ENCODE measurements around the gene PRKCE.

Gene PRKCE

DNA sequence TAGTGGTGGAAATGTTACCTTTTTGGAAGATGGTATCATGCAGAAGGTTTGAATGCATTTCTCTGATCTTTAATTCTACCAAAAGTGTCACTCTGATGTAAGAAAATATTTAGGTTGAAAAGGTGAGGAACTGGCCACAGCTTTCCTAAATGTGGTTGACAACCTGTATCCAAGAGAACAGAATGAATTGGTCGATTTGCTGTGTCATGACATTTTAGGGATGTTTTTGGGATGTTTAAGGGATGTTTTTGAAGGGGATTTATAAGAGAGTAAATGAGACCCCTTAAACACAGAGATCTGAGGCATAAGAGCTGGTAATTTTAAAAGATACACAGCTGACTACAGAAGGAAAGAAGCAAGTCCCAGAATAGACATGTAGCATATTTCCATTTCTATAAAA, 375.0 kb downstream of the PRKCE start:
- DNase-seq: no peak
- Histone ChIP-seq H3K27me3 (replicated peaks) (no peaks in the 10 kb centered on the region), H3K4me3 (ENCODE audit: low read depth, low read length) (no peak overlapping the region), H3K36me3 (replicated peaks) (no peaks in the 10 kb centered on the region), H3K27ac (no peak overlapping the region)
- in situ Hi-C loops (cut with HindIII; ENCODE audit: low pct_ligation_motif_present, low sequenced_read_pairs): no loop called here
- TF ChIP-seq, protein P1, sequence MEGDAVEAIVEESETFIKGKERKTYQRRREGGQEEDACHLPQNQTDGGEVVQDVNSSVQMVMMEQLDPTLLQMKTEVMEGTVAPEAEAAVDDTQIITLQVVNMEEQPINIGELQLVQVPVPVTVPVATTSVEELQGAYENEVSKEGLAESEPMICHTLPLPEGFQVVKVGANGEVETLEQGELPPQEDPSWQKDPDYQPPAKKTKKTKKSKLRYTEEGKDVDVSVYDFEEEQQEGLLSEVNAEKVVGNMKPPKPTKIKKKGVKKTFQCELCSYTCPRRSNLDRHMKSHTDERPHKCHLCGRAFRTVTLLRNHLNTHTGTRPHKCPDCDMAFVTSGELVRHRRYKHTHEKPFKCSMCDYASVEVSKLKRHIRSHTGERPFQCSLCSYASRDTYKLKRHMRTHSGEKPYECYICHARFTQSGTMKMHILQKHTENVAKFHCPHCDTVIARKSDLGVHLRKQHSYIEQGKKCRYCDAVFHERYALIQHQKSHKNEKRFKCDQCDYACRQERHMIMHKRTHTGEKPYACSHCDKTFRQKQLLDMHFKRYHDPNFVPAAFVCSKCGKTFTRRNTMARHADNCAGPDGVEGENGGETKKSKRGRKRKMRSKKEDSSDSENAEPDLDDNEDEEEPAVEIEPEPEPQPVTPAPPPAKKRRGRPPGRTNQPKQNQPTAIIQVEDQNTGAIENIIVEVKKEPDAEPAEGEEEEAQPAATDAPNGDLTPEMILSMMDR (IDR thresholded peaks at IDR 0.05; ENCODE audit: low read depth, low read length, missing control alignments): no peak

DNA sequence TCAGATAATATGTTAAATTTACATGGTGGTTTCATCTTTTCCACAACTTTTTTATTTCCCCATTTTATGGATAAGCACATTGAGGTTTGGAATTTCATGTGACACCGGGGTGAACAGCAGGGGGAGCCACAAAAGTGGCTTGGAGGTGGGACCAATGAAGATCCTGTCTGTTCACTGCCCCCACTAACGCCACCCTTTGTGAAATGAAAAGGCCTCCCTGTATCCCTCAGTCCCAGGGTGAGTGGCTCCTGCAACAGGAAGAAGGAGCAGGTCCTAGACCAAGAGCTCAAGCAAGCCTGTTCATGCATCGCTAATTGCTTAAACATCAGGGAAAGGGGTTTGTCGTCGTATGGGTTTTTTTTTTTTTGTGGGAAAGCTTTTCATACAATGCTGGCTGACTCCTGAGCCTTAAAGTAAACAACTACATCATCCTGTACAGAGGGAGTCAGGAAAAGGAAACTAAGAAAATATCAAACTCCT, 377.9 kb downstream of the PRKCE start:
- H3K27me3 ChIP-seq (replicated peaks): no peaks in the 10 kb centered on the region
- H3K4me3 ChIP-seq (ENCODE audit: low read depth, low read length): no peak overlapping the region
- TF ChIP-seq, protein P1 (IDR thresholded peaks at IDR 0.05; ENCODE audit: low read depth, low read length, missing control alignments): peak; percentile 51
- in situ Hi-C loops (cut with HindIII; ENCODE audit: low pct_ligation_motif_present, low sequenced_read_pairs): no loop called here
- no peaks in the 10 kb centered on the region for H3K36me3 ChIP-seq (replicated peaks)
- no peak overlapping the region for H3K27ac ChIP-seq
- no peak for DNase-seq

DNA sequence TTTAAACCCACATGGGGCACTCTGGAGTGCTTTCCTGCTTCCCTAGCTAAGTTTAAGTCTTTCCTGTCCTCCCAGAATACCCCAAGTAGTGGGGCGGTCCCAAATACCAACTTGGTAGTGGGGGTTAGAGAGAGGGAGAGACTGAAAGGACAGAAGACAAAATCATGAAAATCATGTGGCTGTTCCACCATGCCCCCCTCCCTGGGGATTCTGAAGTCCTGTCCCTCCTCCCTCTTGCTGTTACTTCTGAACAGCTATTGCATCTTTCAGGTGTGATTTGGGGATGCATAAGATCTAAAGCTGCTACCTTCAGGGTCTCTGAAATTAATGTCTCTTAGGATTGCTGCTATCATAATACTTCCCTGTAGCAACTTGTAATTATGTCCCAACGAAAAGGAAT, 378.9 kb downstream of the PRKCE start:
- H3K27me3 ChIP-seq (replicated peaks): no peaks in the 10 kb centered on the region
- no peaks in the 10 kb centered on the region for H3K36me3 ChIP-seq (replicated peaks)
- TF ChIP-seq, protein P1 (IDR thresholded peaks at IDR 0.05; ENCODE audit: low read depth, low read length, missing control alignments): no peak
- no peak overlapping the region for H3K4me3 ChIP-seq (ENCODE audit: low read depth, low read length)
- no peak overlapping the region for H3K27ac ChIP-seq
- in situ Hi-C loops (cut with HindIII; ENCODE audit: low pct_ligation_motif_present, low sequenced_read_pairs): no loop called here
- DNase-seq: no peak

DNA sequence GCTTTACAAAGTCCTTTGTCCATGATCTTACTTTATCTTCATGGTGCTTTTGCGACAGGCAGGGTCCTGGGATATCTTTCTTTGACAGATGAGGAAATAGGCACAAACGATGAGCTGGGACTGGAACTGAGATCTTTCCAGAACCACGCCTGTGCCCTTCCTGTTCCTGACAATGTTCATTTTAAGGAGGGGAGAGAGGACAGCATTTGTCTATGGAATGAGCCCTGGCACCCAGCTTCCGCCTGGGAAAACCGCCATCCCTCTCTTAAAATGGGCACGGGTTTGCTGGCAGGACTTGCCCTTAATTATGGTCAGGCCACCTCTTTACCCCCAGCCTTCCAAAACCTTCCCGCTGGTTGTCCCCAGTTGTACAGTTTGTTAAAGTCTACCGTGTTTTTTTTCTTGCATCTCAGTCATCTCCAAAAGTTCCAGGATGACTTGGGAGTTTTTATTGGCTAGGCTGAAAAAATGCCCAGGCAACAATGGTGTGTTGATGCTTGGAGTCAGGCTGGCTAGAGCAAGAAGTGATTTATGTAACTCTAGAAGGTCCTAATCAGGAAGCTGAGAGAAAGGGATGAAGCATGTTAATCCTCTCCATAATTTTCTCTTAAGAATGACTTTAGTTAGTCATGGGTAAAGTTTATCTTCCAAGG, 380.8 kb downstream of the PRKCE start:
- Histone ChIP-seq H3K4me3 (ENCODE audit: low read depth, low read length) (no peak overlapping the region), H3K36me3 (replicated peaks) (no peaks in the 10 kb centered on the region), H3K27me3 (replicated peaks) (no peaks in the 10 kb centered on the region), H3K27ac (no peak overlapping the region)
- no peak for DNase-seq
- in situ Hi-C loops (cut with HindIII; ENCODE audit: low pct_ligation_motif_present, low sequenced_read_pairs): no loop called here
- TF ChIP-seq, protein P1 (IDR thresholded peaks at IDR 0.05; ENCODE audit: low read depth, low read length, missing control alignments): no peak

DNA sequence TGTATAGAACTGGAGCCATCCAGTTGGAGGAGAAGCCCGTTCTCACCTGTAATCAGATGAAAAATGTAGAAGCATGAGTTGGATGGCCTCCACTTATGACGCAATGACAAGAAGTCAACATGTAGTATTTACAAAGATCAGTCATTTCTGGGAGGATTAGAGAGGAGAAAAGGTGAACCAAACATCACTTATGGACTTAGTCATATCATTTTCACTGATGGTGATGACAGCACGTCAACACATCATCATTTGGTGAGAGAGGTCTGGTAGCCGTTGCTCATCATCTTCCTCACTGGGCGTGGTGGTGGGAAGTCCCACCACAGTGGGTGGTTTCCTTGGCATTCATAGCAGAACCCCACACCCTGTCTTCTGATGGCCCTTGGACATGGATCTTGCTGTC, 381.5 kb downstream of the PRKCE start:
- Histone ChIP-seq H3K4me3 (ENCODE audit: low read depth, low read length) (no peak overlapping the region), H3K27ac (no peak overlapping the region), H3K27me3 (replicated peaks) (no peaks in the 10 kb centered on the region), H3K36me3 (replicated peaks) (no peaks in the 10 kb centered on the region)
- DNase-seq: no peak
- TF ChIP-seq, protein P1 (IDR thresholded peaks at IDR 0.05; ENCODE audit: low read depth, low read length, missing control alignments): no peak
- in situ Hi-C loops (cut with HindIII; ENCODE audit: low pct_ligation_motif_present, low sequenced_read_pairs): no loop called here

DNA sequence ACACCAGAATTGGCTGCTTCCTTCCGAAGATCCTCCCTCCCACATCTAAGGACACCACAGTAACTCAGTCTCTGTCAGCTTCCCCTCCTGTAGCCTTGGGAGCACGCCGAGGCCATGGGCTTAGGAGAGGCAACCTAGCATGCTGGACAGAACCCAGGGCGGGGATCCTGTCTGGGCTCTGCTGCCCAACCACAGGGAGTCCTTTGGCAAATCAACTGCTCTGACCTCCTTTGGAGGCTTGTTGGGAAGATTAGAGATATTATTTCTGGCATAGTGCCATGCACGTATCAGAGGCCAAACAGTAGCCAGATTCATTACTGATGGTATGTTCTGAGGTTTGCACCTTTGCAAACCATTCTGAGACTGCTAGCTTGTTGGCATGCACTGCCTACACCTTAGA, 383.1 kb downstream of the PRKCE start:
- no peak overlapping the region for H3K4me3 ChIP-seq (ENCODE audit: low read depth, low read length)

More for the DNA sequence above, 383.1 kb downstream of the PRKCE start:
- DNase-seq: peak; percentile 40
- in situ Hi-C loops (cut with HindIII; ENCODE audit: low pct_ligation_motif_present, low sequenced_read_pairs): no loop called here
- Histone ChIP-seq H3K27ac (no peak overlapping the region), H3K27me3 (replicated peaks) (no peaks in the 10 kb centered on the region), H3K36me3 (replicated peaks) (no peaks in the 10 kb centered on the region)
- TF ChIP-seq, protein P1 (IDR thresholded peaks at IDR 0.05; ENCODE audit: low read depth, low read length, missing control alignments): no peak
